WTC11 (cell line): ENCODE data around the gene SLC4A1AP. TPM values are rescaled to one million over a fixed set of nuclear protein-coding genes. Genes with fewer than 3 reads are reported as not detected.
A peak's percentile ranks its signal among the peaks of the same experiment; 100 is the strongest.

ENCODE experiments used
- ATAC-seq: fragments of 200-7000 bp; cut with Tn5 transposase; 2 replicates; pipeline ENCODE4 v1.10.0; 2021; ENCODE audit warnings: mild to moderate bottlenecking, moderate library complexity
- CTCF ChIA-PET: fragments of 300-600 bp; sonication (Branson Sonifier 250); formaldehyde crosslinking; loops from one replicate; lab custom pipeline; 2021; ENCODE audit warnings: antibody characterized with exemption; lab: Charles Lee
- POLR2A ChIA-PET: fragments of 350-600 bp; sonication (Branson Sonifier 250); formaldehyde crosslinking; loops from one replicate; lab custom pipeline; 2021; ENCODE audit warnings: antibody characterized with exemption; lab: Charles Lee
- DNase-seq: peaks from one replicate; pipeline ENCODE4 v3.0.0; 2021; ENCODE audit warnings: low spot score
- H3K27ac Mint-ChIP-seq: 2 replicates; pipeline ENCODE4 v1.8.0; 2021; ENCODE audit warnings: mixed read lengths
- H3K27me3 Mint-ChIP-seq: 2 replicates; pipeline ENCODE4 v1.8.0; 2021; ENCODE audit warnings: low read depth, mild to moderate bottlenecking, moderate library complexity, mixed read lengths
- H3K36me3 Mint-ChIP-seq: 2 replicates; pipeline ENCODE4 v1.8.0; 2021; ENCODE audit warnings: mixed read lengths
- H3K4me1 Mint-ChIP-seq: 2 replicates; pipeline ENCODE4 v1.8.0; 2022; ENCODE audit warnings: mixed read lengths
- H3K4me3 Mint-ChIP-seq: 2 replicates; pipeline ENCODE4 v1.8.0; 2021; ENCODE audit warnings: mild to moderate bottlenecking, moderate library complexity, mixed read lengths
- H3K9me3 Mint-ChIP-seq: 2 replicates; pipeline ENCODE4 v1.8.0; 2021; ENCODE audit warnings: mixed read lengths
- CBFB ChIP-seq: sonication (generic); formaldehyde crosslinking; IDR thresholded peaks from 2 replicates; pipeline ENCODE4 v1.8.1; 2022; ENCODE audit warnings: mild to moderate bottlenecking, low read depth, missing genetic modification reagents
- CREB1 ChIP-seq: sonication (generic); formaldehyde crosslinking; IDR thresholded peaks from 2 replicates; pipeline ENCODE4 v1.8.0; 2023; ENCODE audit warnings: mild to moderate bottlenecking, missing genetic modification reagents
- CTCF ChIP-seq: fragments of 200-600 bp; IDR thresholded peaks from 2 replicates; pipeline ENCODE4 v1.8.0; 2022; ENCODE audit warnings: antibody characterized with exemption
- E2F4 ChIP-seq: sonication (generic); formaldehyde crosslinking; IDR thresholded peaks from 2 replicates; pipeline ENCODE4 v1.8.1; 2022; ENCODE audit warnings: low read depth, mild to moderate bottlenecking, moderate library complexity, missing genetic modification reagents, borderline replicate concordance
- FOXK1 ChIP-seq: sonication (generic); formaldehyde crosslinking; IDR thresholded peaks from 2 replicates; pipeline ENCODE4 v1.8.0; 2022; ENCODE audit warnings: mild to moderate bottlenecking, moderate library complexity, missing genetic modification reagents
- IRF1 ChIP-seq: sonication (generic); formaldehyde crosslinking; IDR thresholded peaks from 2 replicates; pipeline ENCODE4 v1.8.0; 2023; ENCODE audit warnings: missing genetic modification reagents
- NFE2L1 ChIP-seq: sonication (generic); formaldehyde crosslinking; IDR thresholded peaks from 2 replicates; pipeline ENCODE4 v1.8.1; 2023; ENCODE audit warnings: missing genetic modification reagents
- ZNF219 ChIP-seq: sonication (generic); formaldehyde crosslinking; IDR thresholded peaks from 2 replicates; pipeline ENCODE4 v1.8.0; 2023; ENCODE audit warnings: missing genetic modification reagents, mild to moderate bottlenecking, borderline replicate concordance
- ZNF317 ChIP-seq: sonication (generic); formaldehyde crosslinking; IDR thresholded peaks from 2 replicates; pipeline ENCODE4 v1.8.1; 2023; ENCODE audit warnings: low read depth, mild to moderate bottlenecking, moderate library complexity, missing genetic modification reagents, borderline replicate concordance
- total RNA-seq: library from RNA; stranded (reverse); gene quantifications from 3 replicates; pipeline ENCODE4 v1.2.3, GENCODE V29; 2021
- TF ChIP-seq, protein P1 (sequence below): sonication (generic); formaldehyde crosslinking; IDR thresholded peaks from 2 replicates; pipeline ENCODE4 v1.8.1; 2023; ENCODE audit warnings: mild to moderate bottlenecking, missing genetic modification reagents, moderate library complexity
- TF ChIP-seq, protein P2 (sequence below): sonication (generic); formaldehyde crosslinking; IDR thresholded peaks from 2 replicates; pipeline ENCODE4 v1.8.1; 2022; ENCODE audit warnings: missing genetic modification reagents, borderline replicate concordance
- TF ChIP-seq, protein P3 (sequence below): sonication (generic); formaldehyde crosslinking; IDR thresholded peaks from 2 replicates; pipeline ENCODE4 v1.8.0; 2022; ENCODE audit warnings: mild to moderate bottlenecking, missing genetic modification reagents

Gene SLC4A1AP
- total RNA-seq, 1 experiment from 2014 or later: 20.1 TPM

- ChIA-PET CTCF (interaction anchor here (1.7 to 4.5 kb wide), 6 partner anchors 10 to 51 kb away, joined by 6 to 72 read pairs (median 16); no protein-coding TSS in a partner anchor), POLR2A (interaction anchor here (0.6 kb wide), 1 partner anchor 361 kb away, joined by 7 read pairs; no protein-coding TSS in a partner anchor)
- DNase-seq: no peak
- Mint-ChIP-seq H3K4me3 (no peak overlapping the region), H3K9me3 (no peaks in the 10 kb centered on the region), H3K27ac (no peak overlapping the region), H3K36me3 (no peaks in the 10 kb centered on the region), H3K27me3 (peaks cover 2% of the 10 kb centered on the region), H3K4me1 (peaks cover 24% of the 10 kb centered on the region)
- TF ChIP-seq, protein P1, sequence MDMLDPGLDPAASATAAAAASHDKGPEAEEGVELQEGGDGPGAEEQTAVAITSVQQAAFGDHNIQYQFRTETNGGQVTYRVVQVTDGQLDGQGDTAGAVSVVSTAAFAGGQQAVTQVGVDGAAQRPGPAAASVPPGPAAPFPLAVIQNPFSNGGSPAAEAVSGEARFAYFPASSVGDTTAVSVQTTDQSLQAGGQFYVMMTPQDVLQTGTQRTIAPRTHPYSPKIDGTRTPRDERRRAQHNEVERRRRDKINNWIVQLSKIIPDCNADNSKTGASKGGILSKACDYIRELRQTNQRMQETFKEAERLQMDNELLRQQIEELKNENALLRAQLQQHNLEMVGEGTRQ (CRISPR knock-in tag): peak; percentile 24; the same call in 1 of the 2 replicates
- TF ChIP-seq ZNF317 (CRISPR knock-in tag) (no peak), CREB1 (CRISPR knock-in tag) (no peak), ZNF219 (CRISPR knock-in tag) (no peak), CBFB (CRISPR knock-in tag) (no peak)
- TF ChIP-seq, protein P2, sequence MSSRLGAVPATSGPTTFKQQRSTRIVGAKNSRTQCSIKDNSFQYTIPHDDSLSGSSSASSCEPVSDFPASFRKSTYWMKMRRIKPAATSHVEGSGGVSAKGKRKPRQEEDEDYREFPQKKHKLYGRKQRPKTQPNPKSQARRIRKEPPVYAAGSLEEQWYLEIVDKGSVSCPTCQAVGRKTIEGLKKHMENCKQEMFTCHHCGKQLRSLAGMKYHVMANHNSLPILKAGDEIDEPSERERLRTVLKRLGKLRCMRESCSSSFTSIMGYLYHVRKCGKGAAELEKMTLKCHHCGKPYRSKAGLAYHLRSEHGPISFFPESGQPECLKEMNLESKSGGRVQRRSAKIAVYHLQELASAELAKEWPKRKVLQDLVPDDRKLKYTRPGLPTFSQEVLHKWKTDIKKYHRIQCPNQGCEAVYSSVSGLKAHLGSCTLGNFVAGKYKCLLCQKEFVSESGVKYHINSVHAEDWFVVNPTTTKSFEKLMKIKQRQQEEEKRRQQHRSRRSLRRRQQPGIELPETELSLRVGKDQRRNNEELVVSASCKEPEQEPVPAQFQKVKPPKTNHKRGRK: no peak
- no peak for ATAC-seq
These were observed 58.3 kb downstream of the SLC4A1AP start for GRCh38 chr2:27721884-27722485.

DNA sequence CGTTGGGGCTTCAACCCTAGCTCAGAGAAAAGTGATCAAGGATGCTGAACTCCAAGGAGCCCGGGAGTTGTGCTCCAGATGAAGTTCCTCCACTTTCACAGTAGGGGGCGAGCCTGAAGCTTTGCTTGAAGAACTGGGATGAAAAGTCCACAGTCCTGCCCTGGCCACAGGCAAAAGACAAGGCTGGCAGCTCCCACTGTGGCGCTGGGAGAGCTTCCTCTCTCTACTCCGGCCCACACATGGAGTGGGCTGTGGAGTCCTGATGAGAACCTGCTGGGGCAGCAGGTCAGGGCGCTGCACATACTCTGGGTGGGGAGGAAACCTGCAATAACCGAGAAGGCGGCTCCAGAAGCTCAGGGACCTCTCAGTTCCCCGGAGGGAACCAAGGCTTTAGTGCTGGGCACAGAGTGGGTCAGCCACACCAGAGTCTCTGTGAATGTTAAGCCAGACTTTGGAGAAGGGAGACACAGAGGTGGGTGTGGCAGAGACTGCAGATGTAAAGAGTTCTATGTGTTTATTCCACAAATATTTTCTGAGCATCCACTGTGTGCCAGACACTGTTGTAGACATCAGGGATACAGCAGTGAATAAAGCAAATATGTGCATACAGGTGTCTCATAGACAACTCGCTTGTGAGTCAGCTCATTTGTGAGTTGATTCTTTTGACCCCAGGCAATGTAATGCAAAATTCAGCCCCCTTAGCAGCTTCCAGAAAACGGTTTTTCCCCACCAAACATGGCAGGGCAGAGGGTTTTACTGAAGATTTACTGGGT, 59.9 kb downstream of the SLC4A1AP start:
- ATAC-seq: peak; percentile 88
- ChIA-PET CTCF (interaction anchor here (0.5 to 4.5 kb wide), 42 partner anchors 9 to 723 kb away, joined by 3 to 72 read pairs (median 4); no protein-coding TSS in a partner anchor), POLR2A (interaction anchor here (0.6 to 1.6 kb wide), 5 partner anchors 12 to 250 kb away, joined by 3 to 11 read pairs (median 4); no protein-coding TSS in a partner anchor)
- H3K9me3 Mint-ChIP-seq: no peaks in the 10 kb centered on the region
- H3K4me1 Mint-ChIP-seq: peaks cover 21% of the 10 kb centered on the region
- no peak overlapping the region for H3K4me3 Mint-ChIP-seq
- H3K36me3 Mint-ChIP-seq: no peaks in the 10 kb centered on the region
- H3K27me3 Mint-ChIP-seq: no peaks in the 10 kb centered on the region
- peak overlapping the region; percentile 49; the same call in 1 of the 2 replicates for H3K27ac Mint-ChIP-seq
- TF ChIP-seq CTCF (peak; percentile 66), NFE2L1 (CRISPR knock-in tag) (no peak), IRF1 (CRISPR knock-in tag) (no peak), FOXK1 (CRISPR knock-in tag) (no peak), E2F4 (CRISPR knock-in tag) (no peak)
- TF ChIP-seq, protein P3, sequence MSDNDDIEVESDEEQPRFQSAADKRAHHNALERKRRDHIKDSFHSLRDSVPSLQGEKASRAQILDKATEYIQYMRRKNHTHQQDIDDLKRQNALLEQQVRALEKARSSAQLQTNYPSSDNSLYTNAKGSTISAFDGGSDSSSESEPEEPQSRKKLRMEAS (CRISPR knock-in tag): peak; percentile 23; the same call in 1 of the 2 replicates
- DNase-seq: peak; percentile 72
